A673 (cell line): Measurements from ENCODE around the gene FBLN2. TPM values are rescaled to one million over a fixed set of nuclear protein-coding genes. Genes with fewer than 3 reads are reported as not detected.

Source experiments
- BruUV-seq: library from RNA; stranded (reverse); fragments of 400-500 nt; replicated peaks from 2 replicates; lab custom pipeline; 2021; lab: Mats Ljungman, UMichigan
- CTCF ChIA-PET: fragments of 300-600 bp; sonication (Branson Sonifier 250); formaldehyde crosslinking; loops from one replicate; lab custom pipeline; 2022; ENCODE audit warnings: antibody characterized with exemption; lab: Charles Lee
- POLR2A ChIA-PET: fragments of 300-600 bp; sonication (Branson Sonifier 250); formaldehyde crosslinking; loops from one replicate; lab custom pipeline; 2022; ENCODE audit warnings: antibody characterized with exemption; ENCODE audit not compliant: low non-redundant PET; lab: Charles Lee
- DNase-seq: peaks from one replicate; pipeline ENCODE4 v3.0.0-alpha.2; 2015; ENCODE audit warnings: low spot score
- H3K27ac ChIP-seq: fragments of 200-600 bp; sonication (generic); 2 replicates; pipeline ENCODE4 v1.5.1; 2016; ENCODE audit warnings: mixed run types, low read depth, mild to moderate bottlenecking, mixed read lengths, antibody characterized with exemption, low read length; ENCODE audit not compliant: poor library complexity, severe bottlenecking
- H3K27me3 ChIP-seq: fragments of 200-600 bp; sonication (generic); replicated peaks from 2 replicates; pipeline ENCODE4 v1.6.1; 2017; ENCODE audit warnings: mixed run types, low read depth, mild to moderate bottlenecking, mixed read lengths, antibody characterized with exemption, low read length; ENCODE audit not compliant: insufficient read depth, poor library complexity
- H3K36me3 ChIP-seq: fragments of 200-600 bp; sonication (generic); 2 replicates; pipeline ENCODE4 v1.6.1; 2016; ENCODE audit warnings: mixed run types, mild to moderate bottlenecking, mixed read lengths, antibody characterized with exemption, low read length; ENCODE audit not compliant: insufficient read depth, poor library complexity, severe bottlenecking
- H3K4me1 ChIP-seq: fragments of 200-600 bp; sonication (generic); 2 replicates; pipeline ENCODE4 v1.6.1; 2017; ENCODE audit warnings: mixed run types, mild to moderate bottlenecking, mixed read lengths, antibody characterized with exemption, low read length; ENCODE audit not compliant: insufficient read depth, poor library complexity, severe bottlenecking
- H3K4me3 ChIP-seq: fragments of 200-600 bp; sonication (generic); 2 replicates; pipeline ENCODE4 v1.5.1; 2016; ENCODE audit warnings: low read depth, mixed run types, mild to moderate bottlenecking, mixed read lengths, low read length; ENCODE audit not compliant: poor library complexity, severe bottlenecking
- H3K9me3 ChIP-seq: fragments of 200-600 bp; sonication (generic); 2 replicates; pipeline ENCODE4 v1.6.1; 2016; ENCODE audit warnings: mixed run types, low read depth, mild to moderate bottlenecking, mixed read lengths, antibody characterized with exemption, low read length; ENCODE audit not compliant: poor library complexity, severe bottlenecking
- CTCF ChIP-seq: fragments of 300-800, 200-600 bp; sonication (generic); conservative IDR thresholded peaks from 2 replicates; pipeline ENCODE4 v1.5.1; 2017; ENCODE audit warnings: low read depth, mild to moderate bottlenecking, antibody characterized with exemption, low read length, moderate library complexity, mixed read lengths
- EZH2 ChIP-seq: fragments of 200-600 bp; sonication (generic); IDR thresholded peaks from 2 replicates; pipeline ENCODE4 v1.6.1; 2017; ENCODE audit warnings: borderline replicate concordance, low read depth, mild to moderate bottlenecking, mixed read lengths, antibody characterized with exemption, low read length; ENCODE audit not compliant: poor library complexity, severe bottlenecking
- intact Hi-C: fragments of 100-400 bp; cut with micrococcal nuclease; formaldehyde crosslinking; loops from one replicate; pipeline ENCODE4 v1.10.0; 2022; ENCODE audit not compliant: unreplicated experiment
- total RNA-seq: library from RNA; stranded (reverse); gene quantifications from 2 replicates; pipeline ENCODE4 v1.2.3, GENCODE V29; 2021

FBLN2 gene
- total RNA-seq, 1 experiment from 2014 or later, result 0.71 TPM

- DNase-seq, result no peak
- intact Hi-C loops, result no loop called here
- H3K27me3 ChIP-seq, result no peaks in the 10 kb centered on the region
- H3K9me3 ChIP-seq, result no peaks in the 10 kb centered on the region
- H3K36me3 ChIP-seq, result no peaks in the 10 kb centered on the region
- ChIA-PET CTCF (interaction anchor here (1.3 kb wide), 1 partner anchor 18 kb away, joined by 6 read pairs; no protein-coding TSS in a partner anchor), POLR2A (no interaction called here)
- H3K4me3 ChIP-seq, result no peak overlapping the region
- TF ChIP-seq EZH2 (no peak), CTCF (no peak)
- no peak overlapping the region for H3K27ac ChIP-seq
- no TSS peak for BruUV-seq
- H3K4me1 ChIP-seq, result no peaks in the 10 kb centered on the region
Observed at GRCh38 chr3:13513913-13514517, 34.9 kb upstream of the FBLN2 start.

GRCh38 chr3:13514639-13515435, 34.1 kb upstream of the FBLN2 start:
- BruUV-seq, result no TSS peak
- TF ChIP-seq EZH2 (no peak), CTCF (no peak)
- intact Hi-C loops, result no loop called here
- CTCF ChIA-PET, result interaction anchor here (1.3 kb wide), 1 partner anchor 19 kb away, joined by 6 read pairs; no protein-coding TSS in a partner anchor
- no peaks in the 10 kb centered on the region for H3K4me1 ChIP-seq
- H3K9me3 ChIP-seq, result no peaks in the 10 kb centered on the region
- H3K4me3 ChIP-seq, result no peak overlapping the region
- DNase-seq, result no peak
- H3K27me3 ChIP-seq, result no peaks in the 10 kb centered on the region
- no peaks in the 10 kb centered on the region for H3K36me3 ChIP-seq
- H3K27ac ChIP-seq, result no peak overlapping the region
- POLR2A ChIA-PET, result no interaction called here

- intact Hi-C loops, result no loop called here
- BruUV-seq, result no TSS peak
Observed at GRCh38 chr3:13515786-13516759, 32.9 kb upstream of the FBLN2 start.

More at GRCh38 chr3:13515786-13516759, 32.9 kb upstream of the FBLN2 start:
- no peaks in the 10 kb centered on the region for H3K9me3 ChIP-seq
- no peaks in the 10 kb centered on the region for H3K36me3 ChIP-seq
- ChIA-PET POLR2A (no interaction called here), CTCF (interaction anchor here (1.1 kb wide), 1 partner anchor 124 kb away, joined by 3 read pairs; no protein-coding TSS in a partner anchor)
- no peaks in the 10 kb centered on the region for H3K27me3 ChIP-seq
- H3K4me3 ChIP-seq, result no peak overlapping the region
- no peak overlapping the region for H3K27ac ChIP-seq
- no peaks in the 10 kb centered on the region for H3K4me1 ChIP-seq
- DNase-seq, result no peak
- TF ChIP-seq EZH2, result no peak
- TF ChIP-seq CTCF, result no peak
